KBM-7 (cell line): ENCODE measurements around the gene CAMK2D.
A peak's percentile ranks its signal among the peaks of the same experiment; 100 is the strongest.

Experiments
- DNase-seq: peaks from one replicate; pipeline ENCODE4 v3.0.0-alpha.2; 2015
- in situ Hi-C: fragments of 300-500 bp; cut with MboI; formaldehyde crosslinking; loops from 2 replicates; pipeline ENCODE4 v1.14.3; 2020; ENCODE audit warnings: low sequenced_read_pairs, low pct_unique_long_range_greater_than_20kb, mixed read lengths

Gene CAMK2D

DNA sequence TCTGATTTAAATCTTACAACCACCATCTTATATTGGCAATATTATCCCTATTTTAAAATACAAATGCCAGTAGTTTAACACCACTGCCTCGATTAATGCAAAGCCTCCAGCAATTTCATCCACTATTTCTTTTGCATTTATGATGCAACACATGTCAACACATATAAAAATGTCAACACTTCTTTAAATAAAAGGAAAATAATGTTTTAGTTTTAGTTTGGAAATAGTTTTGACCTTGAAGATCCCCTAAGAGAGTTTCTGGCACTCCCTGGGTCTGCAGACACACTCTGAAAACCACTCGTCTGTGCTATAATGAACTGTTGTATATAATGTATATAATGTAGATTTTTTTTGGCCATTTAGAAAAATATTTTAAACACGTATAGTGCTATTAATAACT lies 99.0 kb downstream of the CAMK2D start:
- in situ Hi-C loops, result no loop called here
- no peak for DNase-seq

DNA sequence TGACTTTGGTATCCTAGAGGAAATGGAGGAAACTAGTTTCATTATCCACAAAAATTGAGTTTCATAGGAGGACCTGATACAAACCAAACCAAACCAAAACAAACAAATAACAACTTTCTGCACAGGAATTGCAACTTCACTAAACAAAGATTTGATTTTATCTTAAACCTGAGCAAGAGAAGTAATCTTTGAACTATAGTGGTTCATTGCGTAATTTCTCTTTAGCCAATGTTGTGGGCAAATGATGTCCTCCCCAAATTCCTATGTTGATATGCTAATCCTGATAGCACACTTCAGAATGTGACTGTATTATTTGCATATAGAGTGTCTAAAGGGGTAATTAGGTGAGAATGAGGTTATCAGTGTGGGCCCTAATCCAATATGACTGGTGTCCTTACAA lies 102.4 kb downstream of the CAMK2D start:
- DNase-seq, result no peak
- in situ Hi-C loops, result no loop called here

DNA sequence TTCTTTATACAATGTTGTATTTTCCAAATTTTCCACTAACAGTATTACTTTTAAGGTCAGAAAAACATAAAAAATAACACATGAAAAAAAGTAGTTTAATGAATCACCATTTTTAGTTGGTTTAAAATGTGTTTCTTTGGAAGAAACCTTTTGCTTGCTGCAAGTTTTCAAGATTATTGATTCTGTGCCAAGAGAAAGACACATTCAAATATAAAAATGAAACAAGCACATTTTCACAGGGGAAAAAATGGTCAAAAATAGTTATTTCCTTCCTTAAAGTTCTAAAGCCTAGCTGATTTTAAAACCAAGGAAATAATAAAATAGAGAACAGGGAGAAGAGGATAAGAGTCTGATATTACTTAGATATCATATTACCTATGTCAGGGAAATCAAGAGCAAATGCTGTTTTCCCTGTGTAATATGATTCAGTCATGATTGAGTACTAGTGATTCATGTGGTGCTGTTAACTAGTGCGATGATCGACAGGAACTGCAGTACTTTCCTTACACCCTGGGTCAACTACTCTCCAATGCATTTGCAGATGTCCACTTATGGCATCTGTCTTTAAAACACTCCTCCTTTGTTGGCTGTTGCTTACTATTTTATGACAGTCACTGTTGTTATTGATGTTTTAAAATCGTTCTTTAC lies 103.8 kb downstream of the CAMK2D start:
- no peak for DNase-seq
- in situ Hi-C loops, result no loop called here

DNA sequence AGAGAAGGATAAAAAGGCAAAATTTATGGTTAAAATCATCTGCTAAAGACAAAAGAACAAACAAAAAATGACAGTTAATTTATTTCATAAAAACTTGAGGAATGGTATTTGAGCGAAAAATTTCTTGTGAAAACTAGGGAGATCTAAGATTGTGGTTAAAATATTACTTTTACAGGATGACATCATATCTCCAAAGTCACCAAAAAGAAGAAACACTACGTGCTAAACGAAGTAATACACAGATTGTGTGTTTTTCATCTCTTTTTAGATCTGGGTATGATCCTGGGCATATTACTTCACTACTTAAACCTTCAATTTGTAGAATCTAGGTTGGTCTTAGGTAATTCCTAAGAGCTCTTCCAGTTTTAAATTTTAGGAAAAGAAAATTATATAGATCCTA lies 107.7 kb downstream of the CAMK2D start:
- in situ Hi-C loops, result no loop called here
- DNase-seq, result no peak

DNA sequence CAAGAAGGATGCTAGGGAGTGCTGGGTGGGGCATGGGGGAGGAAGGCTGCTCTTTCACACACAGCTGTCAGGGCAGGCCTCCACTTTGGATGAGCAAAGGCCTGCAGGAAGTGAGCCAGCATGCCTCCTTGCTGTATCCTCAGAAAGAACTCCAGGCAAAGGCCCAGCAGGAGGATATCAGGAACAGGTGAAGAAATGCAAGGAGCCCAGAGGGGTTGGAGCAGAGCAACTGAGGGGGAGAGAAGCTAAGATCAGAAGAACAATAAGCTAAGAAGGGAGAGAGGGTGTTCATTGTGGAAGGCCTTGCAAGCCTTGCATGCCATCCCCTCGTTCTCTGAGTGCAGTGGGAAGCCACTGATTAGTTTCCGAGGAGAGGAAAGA lies 115.1 kb downstream of the CAMK2D start:
- no peak for DNase-seq
- in situ Hi-C loops, result no loop called here

DNA sequence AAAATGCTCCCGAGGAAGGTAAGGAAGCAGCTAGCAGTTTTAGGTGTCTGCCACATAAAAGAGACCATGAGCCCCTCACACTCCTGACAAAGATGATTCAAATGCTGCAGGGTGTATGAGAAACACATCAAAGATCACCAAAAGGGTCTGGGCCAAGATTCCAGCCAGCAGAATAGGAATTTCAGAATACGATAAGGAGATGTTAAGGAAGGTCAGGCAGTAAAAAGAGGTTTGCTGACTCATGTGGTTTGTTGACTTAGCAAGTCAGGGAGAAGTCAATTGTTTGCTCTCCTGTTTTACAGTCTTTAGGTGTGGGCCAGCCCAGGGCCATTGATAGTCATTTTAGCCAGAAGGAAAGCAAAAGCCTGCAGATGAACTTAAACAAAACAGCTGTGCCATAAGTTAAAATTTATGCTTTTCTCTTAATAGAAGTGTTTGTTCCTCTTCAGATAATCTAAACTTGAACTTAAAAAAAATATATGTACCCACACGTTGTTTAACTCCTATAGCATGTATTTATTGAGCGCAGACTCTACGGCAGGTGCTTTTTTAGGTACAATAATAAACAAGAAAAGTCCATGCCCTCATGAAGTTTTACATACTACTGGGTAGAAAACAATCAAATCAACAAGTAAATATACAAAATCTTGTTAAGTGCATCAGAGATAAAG lies 115.6 kb downstream of the CAMK2D start:
- DNase-seq, result no peak
- in situ Hi-C loops, result no loop called here

DNA sequence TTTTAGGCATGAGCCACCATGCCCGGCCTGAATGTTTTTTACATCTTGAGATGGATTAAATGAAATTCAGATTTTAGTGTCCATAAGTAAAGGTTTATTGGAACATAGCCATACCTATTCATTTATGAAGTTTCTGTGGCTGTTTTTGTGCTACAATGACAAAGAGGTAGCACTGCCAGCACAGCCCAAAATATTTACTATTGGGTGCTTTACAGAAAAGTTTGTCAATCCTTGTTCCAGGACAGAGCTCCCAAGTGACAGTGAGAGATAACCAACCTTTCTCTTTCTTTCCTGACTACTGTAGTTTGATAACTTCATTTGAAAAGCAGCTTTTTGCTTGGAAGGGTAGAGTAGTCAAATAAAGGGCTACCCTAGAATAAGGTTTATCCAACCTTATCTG lies 116.2 kb downstream of the CAMK2D start:
- in situ Hi-C loops, result no loop called here
- no peak for DNase-seq

DNA sequence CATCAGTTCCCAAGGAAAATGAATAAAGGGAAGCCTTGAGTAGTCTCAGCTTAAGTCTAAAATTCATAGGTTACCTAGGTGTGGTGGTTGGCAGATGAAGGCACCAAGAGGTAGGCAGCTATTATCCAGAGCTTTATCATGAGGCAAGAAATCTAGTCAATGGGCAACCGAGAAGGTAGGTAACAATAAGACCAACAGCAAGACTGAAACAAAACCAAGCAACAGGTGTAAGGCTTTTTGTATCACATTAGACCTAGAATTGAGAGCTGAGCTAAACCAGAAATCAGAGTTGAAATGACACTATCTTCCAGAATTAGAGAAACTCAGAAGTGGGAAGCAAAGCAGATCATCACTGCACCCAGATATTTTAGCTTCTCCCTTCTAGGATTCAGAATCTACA lies 117.1 kb downstream of the CAMK2D start:
- in situ Hi-C loops, result no loop called here
- no peak for DNase-seq

DNA sequence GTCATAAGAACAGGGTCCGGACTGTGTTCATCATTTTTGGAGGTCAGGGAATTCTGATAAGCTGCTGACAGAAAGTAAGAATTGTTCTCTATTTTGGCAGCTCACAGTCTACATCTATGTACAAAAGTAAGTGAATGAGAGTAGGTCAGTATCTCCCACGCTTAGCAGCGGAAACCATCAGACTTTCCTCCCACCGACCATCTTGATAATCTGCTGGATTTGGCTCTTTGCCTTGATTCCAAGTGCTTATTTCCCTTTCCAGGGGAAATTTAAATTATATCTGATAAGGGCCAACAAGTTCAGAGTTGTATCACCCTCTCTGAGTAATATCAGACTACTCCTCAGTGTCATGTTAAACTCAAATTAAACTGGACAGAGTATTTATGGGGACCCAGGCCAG lies 118.0 kb downstream of the CAMK2D start:
- in situ Hi-C loops, result no loop called here
- DNase-seq, result no peak

DNA sequence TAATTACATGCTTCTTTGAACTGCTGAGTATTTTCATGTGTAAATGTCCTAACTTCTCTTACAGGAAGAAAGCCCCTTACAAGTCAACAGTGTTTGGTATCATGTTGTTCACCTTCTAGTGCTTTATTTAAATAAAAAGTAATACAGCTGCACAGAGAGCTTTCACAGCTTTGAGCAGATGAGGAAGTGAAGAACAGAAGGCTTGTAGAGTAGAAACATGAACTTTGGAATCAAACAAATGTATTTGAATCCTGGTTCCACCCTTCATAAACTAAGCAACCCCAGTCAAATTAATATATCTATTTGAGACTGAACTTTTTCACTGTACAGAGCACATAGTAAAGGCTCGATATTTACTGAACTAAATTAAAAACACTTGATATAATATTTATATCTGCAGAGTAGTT lies 120.5 kb downstream of the CAMK2D start:
- in situ Hi-C loops, result no loop called here
- no peak for DNase-seq

DNA sequence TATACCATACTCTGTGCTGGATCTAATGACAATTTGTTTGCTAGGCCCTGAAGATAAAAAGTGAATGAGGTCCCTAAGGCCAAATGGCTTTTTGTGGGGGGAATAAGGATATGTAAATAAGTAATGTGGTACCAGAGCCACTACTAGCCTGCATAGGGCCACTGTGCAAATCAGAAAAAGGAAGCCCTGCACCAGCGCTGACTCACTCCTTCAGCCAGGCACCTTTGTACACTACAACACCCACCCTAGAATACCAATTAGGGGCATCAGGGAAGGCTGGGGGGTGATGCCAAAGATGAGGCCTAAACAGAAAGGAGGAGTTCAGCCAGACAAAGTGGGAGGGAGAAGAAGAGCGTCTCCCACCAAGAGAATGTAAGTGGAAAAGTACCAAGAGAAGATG lies 122.2 kb downstream of the CAMK2D start:
- DNase-seq, result no peak
- in situ Hi-C loops, result no loop called here

DNA sequence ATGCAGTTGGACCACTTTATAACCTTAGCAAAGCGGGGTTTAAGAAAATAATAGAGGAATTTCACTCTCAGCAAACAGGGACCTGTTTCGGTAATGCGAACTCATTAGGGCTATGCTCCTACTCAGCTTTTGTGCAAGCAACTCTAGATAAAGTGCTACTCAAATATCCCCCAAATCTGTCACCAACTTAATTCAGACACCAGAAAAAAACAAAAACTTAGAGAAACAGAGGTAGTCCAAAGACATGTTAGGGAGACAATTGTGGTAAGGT lies 123.0 kb downstream of the CAMK2D start:
- in situ Hi-C loops, result no loop called here

DNA sequence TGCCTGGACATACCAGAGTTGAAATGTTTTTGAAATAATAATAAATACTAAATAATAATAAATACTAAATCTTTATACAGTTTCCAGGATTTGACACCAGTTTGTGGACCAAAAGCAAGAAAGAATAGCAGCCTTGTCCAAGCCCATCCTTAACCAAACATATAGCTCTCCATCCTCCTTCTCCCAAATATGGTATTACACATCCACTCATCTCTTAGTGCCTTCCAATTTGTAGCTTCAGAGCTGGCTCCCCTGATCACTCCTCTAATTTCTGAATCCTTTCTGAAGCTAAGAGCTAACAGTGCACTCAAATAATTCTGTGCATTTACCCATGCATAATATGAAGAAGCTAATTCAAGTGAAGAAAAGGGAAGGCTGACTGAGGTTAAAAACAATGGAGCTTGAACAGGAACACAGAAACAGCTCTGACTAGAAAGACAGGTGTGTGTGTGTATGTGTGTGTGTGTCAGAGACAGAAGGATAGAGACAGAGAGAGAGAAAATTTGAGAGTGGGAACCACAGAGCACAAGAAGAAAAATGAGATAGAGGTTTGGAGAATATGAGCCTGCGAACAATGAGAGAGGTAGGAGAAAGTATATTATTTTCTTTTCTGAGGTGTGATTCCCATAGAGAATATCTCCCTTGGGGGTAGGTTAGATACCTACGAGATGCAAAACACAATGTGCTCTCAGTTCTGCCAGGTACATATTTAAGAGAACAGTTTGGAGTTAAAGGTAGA lies 123.5 kb downstream of the CAMK2D start:
- in situ Hi-C loops, result no loop called here

More for the DNA sequence above, 123.0 kb downstream of the CAMK2D start:
- DNase-seq, result no peak

DNA sequence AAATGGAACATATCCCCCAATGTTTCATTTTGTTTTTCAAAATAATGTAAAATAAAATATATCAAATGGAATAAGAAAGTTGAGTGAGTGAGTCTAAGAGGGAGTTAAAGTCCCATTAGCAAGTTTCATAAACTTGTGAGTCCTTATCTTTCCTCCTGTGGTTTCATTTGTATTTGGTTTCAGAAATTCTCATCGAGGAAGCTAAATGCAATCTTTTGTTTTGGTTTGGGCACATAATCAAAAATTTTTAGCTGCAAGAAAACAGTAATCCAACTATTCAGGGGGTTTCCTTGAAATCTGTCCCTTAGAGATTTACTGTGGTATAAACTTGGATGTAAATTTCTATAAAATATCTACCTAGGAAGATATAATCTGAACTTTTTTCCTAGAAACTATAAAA lies 124.2 kb downstream of the CAMK2D start:
- DNase-seq, result no peak
- in situ Hi-C loops, result no loop called here

More for the DNA sequence above, 123.5 kb downstream of the CAMK2D start:
- no peak for DNase-seq

DNA sequence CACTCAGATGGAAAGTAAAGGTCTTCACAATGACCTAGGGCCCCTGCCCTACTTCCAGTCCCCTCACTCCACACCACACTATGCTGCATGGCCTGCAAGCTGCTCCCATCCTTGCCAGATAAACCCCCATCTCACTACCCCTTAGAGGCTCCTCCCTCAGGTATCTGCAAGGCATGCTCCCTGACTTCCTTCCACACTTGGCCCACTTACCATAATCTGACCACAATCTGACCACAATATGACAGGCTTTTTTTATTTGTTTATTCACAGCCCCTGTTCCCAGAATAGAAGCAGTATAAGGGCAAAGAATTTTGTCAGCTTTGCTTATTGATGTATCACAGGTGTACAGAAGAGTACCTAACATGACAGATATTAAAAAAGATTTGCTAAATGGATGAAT lies 124.7 kb downstream of the CAMK2D start:
- in situ Hi-C loops, result no loop called here
- DNase-seq, result peak; percentile 64

DNA sequence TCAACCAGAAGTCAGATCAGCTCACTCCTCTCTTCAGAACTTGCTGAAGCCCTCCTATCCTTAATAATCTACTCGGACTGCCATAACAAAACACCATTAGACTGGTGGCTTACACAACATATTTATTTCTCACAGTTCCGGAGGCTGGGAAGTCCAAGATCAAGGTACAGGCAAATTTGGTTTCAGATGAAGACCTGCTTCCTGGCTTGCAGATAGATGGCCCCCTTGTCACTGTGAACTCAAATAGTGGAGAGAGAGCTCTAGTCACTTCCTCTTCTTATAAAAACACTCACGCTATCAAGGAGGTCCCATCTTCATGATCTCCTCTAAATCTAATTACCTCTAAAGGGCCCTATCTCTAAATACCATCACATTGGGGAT lies 125.1 kb downstream of the CAMK2D start:
- DNase-seq, result peak; percentile 60
- in situ Hi-C loops, result no loop called here

DNA sequence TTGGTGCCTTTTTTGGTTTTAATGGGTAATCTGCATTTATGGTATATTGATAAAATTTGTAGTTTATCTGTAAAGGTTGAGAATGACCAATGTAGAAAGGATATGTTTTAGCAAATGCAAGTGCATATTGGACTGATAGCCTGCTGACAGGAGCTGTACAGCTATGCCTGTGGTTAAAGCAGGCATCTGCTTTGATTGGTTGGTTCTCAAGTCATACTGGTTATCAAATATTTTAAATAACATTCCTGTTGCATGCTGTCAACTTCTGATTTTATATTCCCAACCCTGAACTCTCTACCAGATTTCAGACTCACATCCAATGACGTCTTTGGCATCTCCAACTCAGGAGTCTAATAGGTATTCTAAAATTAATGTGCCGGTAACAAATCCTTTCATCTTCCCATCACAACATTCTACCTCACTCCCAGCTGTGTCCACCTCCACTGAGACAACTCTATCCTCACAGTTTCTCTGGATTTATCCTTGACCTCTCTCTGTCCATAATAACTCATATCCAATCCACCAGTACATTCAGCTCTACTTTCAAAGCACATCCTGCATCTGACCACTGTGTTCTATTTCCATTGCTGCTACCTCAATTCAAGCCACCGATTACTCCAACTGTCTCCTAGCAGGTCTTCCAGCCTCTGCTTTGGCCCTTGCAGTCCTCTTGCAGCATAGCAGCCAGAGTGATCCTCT lies 125.7 kb downstream of the CAMK2D start:
- in situ Hi-C loops, result no loop called here
- DNase-seq, result no peak

DNA sequence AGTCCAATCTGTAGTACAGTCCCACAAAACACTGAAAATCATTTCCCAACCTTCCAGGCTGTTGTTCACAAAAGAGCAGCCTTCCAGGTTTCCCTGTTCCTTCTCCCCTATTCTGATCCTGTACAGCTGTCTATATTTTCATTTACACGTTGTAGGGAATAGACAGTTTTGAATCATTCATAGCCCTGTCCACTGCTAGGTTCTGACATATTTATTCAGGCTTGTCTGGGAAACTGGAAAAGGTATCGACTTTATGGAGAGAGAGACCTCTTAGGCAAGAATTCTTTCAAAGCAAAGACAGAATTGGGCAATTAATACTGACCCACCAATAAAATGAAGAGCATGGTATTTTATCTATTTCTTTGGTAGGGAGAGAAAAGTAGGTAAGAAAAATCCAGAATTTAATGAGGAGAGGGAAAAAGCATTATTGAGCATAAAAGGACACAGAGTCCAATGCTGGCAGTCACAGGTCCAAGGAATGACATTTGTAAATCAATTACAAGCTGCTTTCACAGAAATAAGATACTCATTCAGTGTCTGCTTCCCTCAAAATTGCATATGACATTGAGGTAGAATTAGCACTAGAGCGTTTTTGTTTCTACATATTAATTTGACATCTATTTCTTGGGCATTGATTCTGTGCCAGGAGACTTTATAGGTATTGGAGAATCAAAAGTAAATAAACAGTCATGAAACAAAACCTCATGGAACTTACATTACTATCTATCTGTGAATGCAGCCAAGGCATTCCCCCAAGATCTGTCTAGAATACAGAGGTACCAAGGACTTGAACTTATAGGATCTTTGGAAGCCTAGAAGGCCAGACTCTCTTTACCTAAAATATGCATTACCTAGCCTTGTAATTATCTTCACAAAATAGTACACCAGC lies 127.2 kb downstream of the CAMK2D start:
- in situ Hi-C loops, result no loop called here
- no peak for DNase-seq

DNA sequence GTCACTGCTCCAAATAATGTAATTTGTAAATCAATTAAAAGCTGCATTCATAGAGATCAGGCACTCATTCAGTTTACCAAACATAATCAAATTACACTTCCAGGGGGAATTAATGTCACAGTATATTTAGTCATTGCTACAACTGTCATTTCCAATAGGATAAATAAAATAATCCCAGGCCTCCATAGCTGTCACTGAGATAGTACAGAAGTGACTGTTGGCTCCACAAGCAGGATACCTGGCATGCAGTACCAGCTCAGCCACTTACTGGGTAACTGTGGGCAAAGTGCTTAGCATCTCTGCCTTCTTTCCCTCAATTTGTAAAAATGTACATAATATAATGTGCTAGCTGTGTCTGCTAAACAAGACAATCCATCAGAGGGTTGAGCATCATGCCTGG lies 128.1 kb downstream of the CAMK2D start:
- in situ Hi-C loops, result no loop called here
- no peak for DNase-seq
